Measurements from ENCODE around the gene TBC1D22A. TPM values are rescaled to one million over a fixed set of nuclear protein-coding genes. Genes with fewer than 3 reads are reported as not detected.

The TBC1D22A gene, protein sequence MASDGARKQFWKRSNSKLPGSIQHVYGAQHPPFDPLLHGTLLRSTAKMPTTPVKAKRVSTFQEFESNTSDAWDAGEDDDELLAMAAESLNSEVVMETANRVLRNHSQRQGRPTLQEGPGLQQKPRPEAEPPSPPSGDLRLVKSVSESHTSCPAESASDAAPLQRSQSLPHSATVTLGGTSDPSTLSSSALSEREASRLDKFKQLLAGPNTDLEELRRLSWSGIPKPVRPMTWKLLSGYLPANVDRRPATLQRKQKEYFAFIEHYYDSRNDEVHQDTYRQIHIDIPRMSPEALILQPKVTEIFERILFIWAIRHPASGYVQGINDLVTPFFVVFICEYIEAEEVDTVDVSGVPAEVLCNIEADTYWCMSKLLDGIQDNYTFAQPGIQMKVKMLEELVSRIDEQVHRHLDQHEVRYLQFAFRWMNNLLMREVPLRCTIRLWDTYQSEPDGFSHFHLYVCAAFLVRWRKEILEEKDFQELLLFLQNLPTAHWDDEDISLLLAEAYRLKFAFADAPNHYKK
- 10 to 100 TPM; 29.5 to 34.8 TPM for total RNA-seq

DNA sequence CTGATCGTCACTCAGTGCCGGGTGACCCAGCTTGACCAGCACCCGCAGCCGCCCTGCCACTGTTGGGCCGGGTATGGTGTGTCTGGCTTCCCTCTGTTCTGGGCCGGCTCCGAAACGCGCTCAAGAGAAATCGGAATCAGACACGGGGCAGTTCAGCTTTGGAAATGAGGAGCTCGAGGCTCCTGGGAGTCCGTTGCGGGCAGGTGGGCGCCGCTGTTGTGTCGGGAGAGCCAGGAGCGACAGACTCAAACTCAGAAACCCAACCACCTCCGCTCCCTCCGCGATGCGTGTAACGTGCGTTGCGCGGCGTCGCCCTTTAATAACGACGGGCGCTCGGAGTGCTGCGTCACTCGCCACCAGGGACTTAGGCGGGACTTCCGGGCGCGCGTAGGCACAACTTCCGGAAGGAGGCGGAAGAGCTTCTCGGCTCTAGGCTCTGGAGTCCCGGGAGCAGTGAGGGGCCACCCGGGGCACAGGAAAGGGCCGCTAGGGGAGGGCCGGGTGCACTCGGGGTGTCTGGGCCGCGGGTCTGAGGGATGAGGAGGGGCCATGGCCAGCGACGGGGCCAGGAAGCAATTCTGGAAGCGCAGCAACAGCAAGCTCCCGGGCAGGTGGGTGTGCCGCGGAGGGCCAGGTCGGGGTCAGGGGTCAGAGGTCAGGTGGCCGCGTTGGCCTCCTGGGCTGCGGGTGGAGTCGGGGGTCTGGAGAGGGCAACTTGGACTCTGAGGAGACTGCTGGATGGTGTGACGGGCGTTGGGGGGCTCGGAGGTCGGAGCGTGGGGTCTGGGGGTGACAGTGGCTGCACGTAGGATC, at the start of gene TBC1D22A:
TBC1D22A (plus strand) TSS at position 413 of the 813 bp plus-strand sequence; CDS start at position 550, 137 bp downstream.
- H3K27me3 Mint-ChIP-seq (ENCODE audit: low read depth): no peaks in the 10 kb centered on the region
- ATAC-seq (replicated peaks in 1 of 2) (peak; percentile 97 to 98), DNase-seq (peak; percentile 95 to 96)
- H3K9me3 Mint-ChIP-seq: no peaks in the 10 kb centered on the region
- peaks cover 55% of the 10 kb centered on the region for H3K4me1 Mint-ChIP-seq (ENCODE audit: low read depth)
- H3K36me3 Mint-ChIP-seq (ENCODE audit: insufficient read depth in 2 of 2): peaks cover 0 to 5% of the 10 kb centered on the region in 2 donors
- peak within 1 kb of the TSS; percentile 99 for H3K27ac Mint-ChIP-seq
- H3K4me3 Mint-ChIP-seq: peak within 1 kb of the TSS; percentile 99 to 100

DNA sequence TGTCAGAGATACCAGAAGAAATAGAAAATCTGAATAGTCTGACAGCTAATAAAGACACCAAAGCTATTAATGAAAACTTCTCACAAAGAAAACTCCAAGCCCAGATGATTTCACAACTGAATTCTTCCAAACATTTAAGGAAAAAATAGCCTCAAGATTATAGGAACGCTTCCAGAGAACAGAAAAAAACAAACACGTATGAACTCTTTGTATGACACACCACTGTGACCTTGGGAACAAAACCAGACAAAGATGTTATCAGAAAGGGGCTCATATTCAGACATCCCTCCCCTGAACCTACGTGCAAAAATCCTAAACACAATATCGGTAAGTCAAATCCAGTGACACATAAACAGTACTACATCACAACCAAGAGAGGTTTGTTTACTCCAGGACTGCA, 47.9 kb upstream of the TBC1D22A start:
- H3K4me3 Mint-ChIP-seq: no peak overlapping the region
- peaks cover 10% of the 10 kb centered on the region for H3K4me1 Mint-ChIP-seq (ENCODE audit: low read depth)
- no peak for ATAC-seq (replicated peaks in 1 of 2)
- no peaks in the 10 kb centered on the region for H3K27me3 Mint-ChIP-seq (ENCODE audit: low read depth)
- DNase-seq: no peak
- no peaks in the 10 kb centered on the region for H3K9me3 Mint-ChIP-seq
- peaks cover 8 to 29% of the 10 kb centered on the region in 2 donors for H3K36me3 Mint-ChIP-seq (ENCODE audit: insufficient read depth in 2 of 2)
- peak overlapping the region; percentile 65 for H3K27ac Mint-ChIP-seq

DNA sequence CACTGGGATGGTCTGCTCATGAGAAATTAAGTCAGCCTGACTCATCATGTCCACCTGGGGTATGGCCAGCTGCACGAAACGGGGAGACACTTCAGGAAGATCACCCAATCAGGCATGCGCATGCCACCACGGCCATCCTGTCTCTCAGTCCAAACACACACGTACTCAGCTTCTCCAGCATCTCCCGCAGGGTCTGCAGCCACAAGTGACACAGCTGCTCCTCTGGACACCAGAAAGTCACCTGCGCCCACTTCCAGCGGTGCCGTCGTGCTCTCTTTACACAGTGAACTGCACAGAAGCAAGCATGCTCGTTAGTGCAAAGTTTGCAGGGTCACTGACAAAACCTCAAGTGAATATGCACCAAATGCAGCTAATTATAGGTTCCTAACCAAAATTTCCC, 42.5 kb upstream of the TBC1D22A start:
- DNase-seq (no peak), ATAC-seq (replicated peaks in 1 of 2) (no peak)
- H3K27me3 Mint-ChIP-seq (ENCODE audit: low read depth): no peaks in the 10 kb centered on the region
- H3K27ac Mint-ChIP-seq: no peak overlapping the region
- peaks cover 14% of the 10 kb centered on the region for H3K4me1 Mint-ChIP-seq (ENCODE audit: low read depth)
- H3K9me3 Mint-ChIP-seq: no peaks in the 10 kb centered on the region
- no peak overlapping the region for H3K4me3 Mint-ChIP-seq
- peaks cover 2 to 15% of the 10 kb centered on the region in 2 donors for H3K36me3 Mint-ChIP-seq (ENCODE audit: insufficient read depth in 2 of 2)

DNA sequence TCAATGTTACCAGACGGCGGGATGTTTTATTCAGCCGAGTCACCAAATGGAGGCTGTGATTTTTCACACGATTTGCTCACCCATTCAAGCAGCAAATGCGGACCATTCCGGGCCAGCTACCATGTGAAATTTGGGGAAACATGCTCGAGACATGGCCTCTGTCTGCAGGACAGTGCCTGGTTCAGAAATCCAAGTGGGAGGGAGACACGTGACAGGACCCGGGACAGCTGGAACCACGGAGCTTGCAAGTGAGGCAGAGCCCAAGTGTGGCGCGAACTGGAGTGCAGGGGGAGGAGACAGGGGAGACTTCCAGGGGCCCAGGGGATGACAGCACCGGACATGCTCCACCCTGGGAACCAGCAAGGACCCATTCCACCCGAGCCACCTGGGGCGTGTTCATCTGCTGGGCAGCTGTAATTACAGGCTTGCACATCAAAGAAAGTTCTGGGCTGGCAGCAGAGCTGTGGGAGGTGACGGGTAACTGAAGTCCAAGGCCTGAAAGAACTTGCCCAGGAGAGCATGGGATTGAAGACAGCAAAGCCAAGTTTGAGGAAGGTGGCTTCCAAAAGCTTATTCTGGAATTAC, 40.9 kb upstream of the TBC1D22A start:
- H3K9me3 Mint-ChIP-seq: no peaks in the 10 kb centered on the region
- H3K27me3 Mint-ChIP-seq (ENCODE audit: low read depth): no peaks in the 10 kb centered on the region
- DNase-seq (no peak), ATAC-seq (replicated peaks in 1 of 2) (no peak)
- no peak overlapping the region for H3K27ac Mint-ChIP-seq
- H3K4me1 Mint-ChIP-seq (ENCODE audit: low read depth): peaks cover 12% of the 10 kb centered on the region
- no peak overlapping the region for H3K4me3 Mint-ChIP-seq
- H3K36me3 Mint-ChIP-seq (ENCODE audit: insufficient read depth in 2 of 2): peaks cover 2 to 15% of the 10 kb centered on the region in 2 donors

DNA sequence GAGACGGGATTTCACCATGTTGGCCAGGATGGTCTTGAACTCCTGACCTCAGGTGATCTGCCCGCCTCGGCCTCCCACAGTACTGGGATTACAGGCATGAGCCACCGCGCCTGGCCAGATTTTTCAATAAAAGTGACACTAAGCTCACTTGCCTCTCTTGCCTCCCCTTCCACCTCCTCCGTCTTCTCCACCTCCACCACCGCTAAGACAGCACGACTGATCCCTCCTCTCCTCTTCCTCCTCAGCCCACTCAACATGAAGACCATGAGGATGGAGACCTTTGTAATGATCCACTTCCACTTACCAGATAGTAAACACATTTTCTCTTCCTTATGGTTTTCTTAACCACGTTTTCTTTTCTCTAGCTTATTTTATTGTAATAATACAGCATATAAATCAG, 38.6 kb upstream of the TBC1D22A start:
- no peak for DNase-seq
- H3K9me3 Mint-ChIP-seq: no peaks in the 10 kb centered on the region
- peaks cover 0 to 6% of the 10 kb centered on the region in 2 donors for H3K36me3 Mint-ChIP-seq (ENCODE audit: insufficient read depth in 2 of 2)
- H3K4me3 Mint-ChIP-seq: no peak overlapping the region
- ATAC-seq (replicated peaks in 1 of 2): no peak
- H3K27ac Mint-ChIP-seq: peak overlapping the region; percentile 70
- H3K27me3 Mint-ChIP-seq (ENCODE audit: low read depth): no peaks in the 10 kb centered on the region
- peaks cover 25% of the 10 kb centered on the region for H3K4me1 Mint-ChIP-seq (ENCODE audit: low read depth)

DNA sequence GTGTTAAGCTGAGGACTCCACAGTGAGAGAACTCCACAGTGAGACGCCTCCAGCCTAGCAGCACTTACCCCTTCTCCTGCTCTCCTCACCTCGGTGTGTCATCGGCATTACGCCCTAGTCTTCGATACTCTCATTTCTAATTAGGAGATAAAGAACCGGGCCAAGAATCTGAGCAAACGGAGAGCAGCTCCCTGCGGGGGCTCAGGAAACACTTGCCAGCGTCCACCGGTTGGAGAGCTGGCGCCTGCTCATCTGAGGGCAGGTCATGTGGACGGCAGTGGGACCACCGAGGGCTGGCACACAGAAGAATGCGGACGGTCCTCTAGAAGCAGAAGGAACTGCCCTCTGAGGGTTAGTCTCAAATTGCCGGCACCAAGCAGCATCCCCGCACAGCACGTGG, 37.4 kb upstream of the TBC1D22A start:
- no peak overlapping the region for H3K4me3 Mint-ChIP-seq
- peaks cover 27% of the 10 kb centered on the region for H3K4me1 Mint-ChIP-seq (ENCODE audit: low read depth)
- H3K27ac Mint-ChIP-seq: no peak overlapping the region
- H3K9me3 Mint-ChIP-seq: no peaks in the 10 kb centered on the region
- no peak for DNase-seq
- no peak for ATAC-seq (replicated peaks in 1 of 2)
- H3K36me3 Mint-ChIP-seq (ENCODE audit: insufficient read depth in 2 of 2): peaks cover 0 to 6% of the 10 kb centered on the region in 2 donors
- no peaks in the 10 kb centered on the region for H3K27me3 Mint-ChIP-seq (ENCODE audit: low read depth)

DNA sequence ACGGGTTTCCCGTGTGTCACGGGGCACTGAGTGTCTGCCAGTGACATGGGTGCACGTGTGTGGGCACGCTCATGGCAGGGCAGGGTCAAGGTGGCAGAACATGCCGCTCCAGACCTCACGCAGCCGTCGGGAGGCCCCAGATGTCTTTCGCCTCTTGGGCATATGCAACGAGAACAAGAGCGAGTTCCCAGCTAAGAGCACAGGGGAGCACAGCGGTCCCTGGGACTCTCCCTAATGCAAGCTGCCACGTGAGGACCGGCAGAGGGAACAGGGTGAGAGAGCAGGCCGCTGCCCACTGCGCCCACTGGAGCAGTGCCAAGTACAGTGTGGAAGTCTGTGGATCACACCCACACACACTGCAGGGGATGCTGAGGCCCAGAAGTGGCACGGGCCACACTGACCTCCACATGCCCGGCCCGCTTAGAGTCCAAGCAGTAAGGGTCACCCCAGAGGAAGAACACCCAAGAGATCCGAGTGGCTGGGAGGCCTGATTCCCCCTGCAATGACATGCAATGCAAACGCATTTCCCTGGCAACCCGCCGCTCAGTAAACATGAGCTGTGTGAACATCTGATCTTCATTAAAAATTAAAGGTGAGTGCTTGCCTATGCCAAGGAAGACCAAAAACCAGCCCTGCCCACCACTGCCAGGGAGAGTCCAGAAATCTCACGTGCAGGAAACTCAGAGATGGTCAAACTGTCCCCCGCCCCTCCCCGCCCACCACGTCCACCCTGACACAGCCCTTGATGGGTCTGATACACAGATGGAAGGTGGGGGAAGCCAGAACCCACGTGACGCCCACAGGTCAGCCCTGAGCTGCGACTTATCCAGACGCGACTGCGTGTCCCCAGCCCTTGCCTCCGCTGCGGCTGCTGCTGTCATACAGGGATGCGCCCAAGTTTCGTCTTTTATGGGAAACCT, 36.1 kb upstream of the TBC1D22A start:
- DNase-seq (no peak), ATAC-seq (replicated peaks in 1 of 2) (no peak)
- Mint-ChIP-seq H3K4me1 (ENCODE audit: low read depth) (peaks cover 36% of the 10 kb centered on the region), H3K9me3 (no peaks in the 10 kb centered on the region), H3K27ac (no peak overlapping the region), H3K36me3 (ENCODE audit: insufficient read depth in 2 of 2) (peaks cover 0 to 10% of the 10 kb centered on the region in 2 donors), H3K27me3 (ENCODE audit: low read depth) (no peaks in the 10 kb centered on the region), H3K4me3 (no peak overlapping the region)

DNA sequence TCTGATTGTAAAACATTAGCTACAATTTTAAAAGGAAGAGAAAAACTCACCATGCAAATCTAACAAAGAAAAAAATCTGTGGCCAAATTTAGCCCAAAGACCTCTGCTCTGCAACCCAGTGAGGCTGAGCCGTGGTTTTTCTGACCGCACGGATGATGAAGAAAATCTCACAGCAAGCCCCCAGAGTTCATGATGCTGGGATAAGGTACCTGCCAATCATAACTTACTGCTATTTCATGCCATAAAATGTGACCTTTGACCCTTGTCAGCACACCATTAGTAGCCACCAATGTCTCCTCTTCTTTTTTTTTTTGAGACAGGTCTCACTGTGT, 35.5 kb upstream of the TBC1D22A start:
- DNase-seq: no peak
- peaks cover 0 to 10% of the 10 kb centered on the region in 2 donors for H3K36me3 Mint-ChIP-seq (ENCODE audit: insufficient read depth in 2 of 2)
- H3K27me3 Mint-ChIP-seq (ENCODE audit: low read depth): no peaks in the 10 kb centered on the region
- no peaks in the 10 kb centered on the region for H3K9me3 Mint-ChIP-seq
- H3K4me3 Mint-ChIP-seq: no peak overlapping the region
- no peak for ATAC-seq (replicated peaks in 1 of 2)
- H3K27ac Mint-ChIP-seq: no peak overlapping the region
- peaks cover 42% of the 10 kb centered on the region for H3K4me1 Mint-ChIP-seq (ENCODE audit: low read depth)

DNA sequence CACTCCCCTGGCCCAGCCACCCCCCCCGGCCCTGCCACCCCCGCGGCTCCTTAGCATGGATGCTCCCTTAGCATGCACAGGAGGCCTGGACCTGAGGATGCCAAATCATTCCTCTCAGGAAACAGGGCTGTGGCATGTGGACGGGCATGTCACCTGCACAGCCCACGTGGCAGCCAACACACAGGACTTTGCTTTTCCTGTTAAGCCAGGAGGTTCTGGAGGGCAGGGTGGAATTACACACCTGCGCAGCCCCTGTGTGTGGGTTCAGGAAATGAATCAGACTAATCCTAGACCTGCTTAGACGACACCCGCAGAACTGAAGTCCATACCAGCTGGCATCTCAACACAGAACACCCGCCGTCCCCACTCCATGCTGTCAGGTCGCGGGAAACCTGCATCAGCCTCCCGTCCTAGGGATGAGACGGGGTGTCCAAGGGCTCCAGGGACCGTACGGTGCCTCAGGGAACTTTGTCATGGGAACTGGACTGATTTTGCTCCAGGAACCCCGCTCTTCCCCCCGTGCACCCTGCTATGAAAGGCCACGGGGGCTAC, 34.6 kb upstream of the TBC1D22A start:
- Mint-ChIP-seq H3K36me3 (ENCODE audit: insufficient read depth in 2 of 2) (peaks cover 0 to 10% of the 10 kb centered on the region in 2 donors), H3K27me3 (ENCODE audit: low read depth) (no peaks in the 10 kb centered on the region), H3K4me1 (ENCODE audit: low read depth) (peaks cover 45% of the 10 kb centered on the region), H3K4me3 (no peak overlapping the region), H3K27ac (no peak overlapping the region), H3K9me3 (no peaks in the 10 kb centered on the region)
- DNase-seq (no peak), ATAC-seq (replicated peaks in 1 of 2) (no peak)

DNA sequence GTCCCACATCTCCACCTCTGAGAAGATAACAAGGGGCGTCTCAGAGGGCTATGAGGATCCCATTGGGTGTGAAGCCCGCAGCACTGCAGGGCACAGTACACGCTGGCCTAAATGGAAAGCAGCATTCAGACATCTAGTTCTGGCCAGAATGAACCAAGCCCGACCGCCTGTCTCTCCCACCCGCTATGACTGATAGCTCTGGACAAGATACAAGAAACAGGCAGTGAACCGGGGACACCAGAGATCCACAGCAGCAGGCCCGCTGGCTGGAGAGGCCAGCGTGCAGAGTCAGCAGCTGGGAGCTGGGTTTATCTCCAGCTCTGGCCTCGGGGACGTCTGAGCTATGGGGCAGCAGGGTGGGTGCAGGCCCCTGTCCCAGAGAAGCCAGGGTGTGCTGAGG, 34.0 kb upstream of the TBC1D22A start:
- no peak for DNase-seq
- Mint-ChIP-seq H3K27me3 (ENCODE audit: low read depth) (no peaks in the 10 kb centered on the region), H3K9me3 (no peaks in the 10 kb centered on the region), H3K27ac (peak overlapping the region; percentile 15), H3K4me3 (no peak overlapping the region), H3K4me1 (ENCODE audit: low read depth) (peaks cover 45% of the 10 kb centered on the region), H3K36me3 (ENCODE audit: insufficient read depth in 2 of 2) (peaks cover 0 to 10% of the 10 kb centered on the region in 2 donors)
- ATAC-seq (replicated peaks in 1 of 2): no peak

DNA sequence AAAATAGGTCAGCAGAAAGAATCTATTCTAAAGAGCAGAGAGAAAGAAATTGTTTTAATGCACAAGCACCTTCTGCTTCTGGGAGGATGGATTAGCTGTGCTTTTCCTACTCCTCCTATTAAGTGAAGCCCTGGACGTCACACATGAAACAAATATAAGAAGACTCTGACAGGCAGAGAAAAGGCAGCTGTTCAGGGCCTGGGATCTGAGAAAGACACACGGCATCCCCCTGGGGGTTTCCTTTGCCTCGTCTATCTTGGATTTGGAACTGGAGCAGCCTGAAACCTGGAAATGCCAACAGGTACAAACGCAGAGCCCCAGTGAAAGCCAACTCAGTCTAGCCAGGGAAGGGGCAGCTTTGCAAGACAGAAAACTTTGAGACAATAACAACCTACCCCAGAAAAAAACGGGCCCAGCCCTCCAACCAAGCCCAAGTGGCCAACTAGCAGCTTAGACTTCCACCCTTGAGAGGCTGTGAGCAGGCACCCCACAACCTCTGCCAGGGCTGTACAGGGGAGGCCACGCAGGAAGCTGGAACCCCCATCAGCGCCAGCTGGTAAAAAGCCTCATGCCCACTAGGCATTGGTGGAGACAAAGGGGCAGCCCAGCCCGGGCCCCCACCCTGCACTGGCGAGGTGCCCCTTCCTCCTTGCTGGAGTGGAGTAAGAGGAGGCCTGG, 31.7 kb upstream of the TBC1D22A start:
- DNase-seq: no peak
- no peaks in the 10 kb centered on the region for H3K27me3 Mint-ChIP-seq (ENCODE audit: low read depth)
- H3K9me3 Mint-ChIP-seq: no peaks in the 10 kb centered on the region
- peaks cover 52% of the 10 kb centered on the region for H3K4me1 Mint-ChIP-seq (ENCODE audit: low read depth)
- H3K27ac Mint-ChIP-seq: peak overlapping the region; percentile 96
- H3K4me3 Mint-ChIP-seq: peak overlapping the region in 1 of 2 donors; percentile 65
- ATAC-seq (replicated peaks in 1 of 2): peak in 1 of 2 donors; percentile 18
- H3K36me3 Mint-ChIP-seq (ENCODE audit: insufficient read depth in 2 of 2): peaks cover 0 to 3% of the 10 kb centered on the region in 2 donors

Measured in activated T-cell treated with anti-CD3 and anti-CD28 coated beads, Interleukin-2, amount 50 U/mL, for 72 hours (primary cell).